IMR-90 (cell line): ENCODE measurements around the gene WDR37. TPM values are rescaled to one million over a fixed set of nuclear protein-coding genes. Genes with fewer than 3 reads are reported as not detected.
A peak's percentile ranks its signal among the peaks of the same experiment; 100 is the strongest.

Experiments
- CHD1 ChIP-seq: IDR thresholded peaks from 2 replicates; pipeline ENCODE4 v1.6.1; 2012; ENCODE audit warnings: low read depth, low read length, improper control_type of control experiment
- polyA plus RNA-seq, 3 experiments: library from polyadenylated mRNA; depleted of rRNA; stranded (reverse); fragments of >200 nt; gene quantifications; 2 replicates each; pipeline ENCODE4 v1.2.3, GENCODE V29; 2012; ENCODE audit warnings: low replicate concordance in 1 of 3
- total RNA-seq: library from RNA; depleted of rRNA; stranded (reverse); fragments of >200 nt; gene quantifications from 2 replicates; pipeline ENCODE4 v1.2.3, GENCODE V29; 2012
- TF ChIP-seq, protein P1 (sequence below): conservative IDR thresholded peaks from 2 replicates; pipeline ENCODE4 v1.5.1; 2012; ENCODE audit warnings: mild to moderate bottlenecking, low read depth, low read length, improper control_type of control experiment

WDR37 gene
- total and polyA plus RNA-seq, 2 of the 4 experiments (the other 2 are of a cell fraction), result 12.7 to 14.5 TPM

DNA sequence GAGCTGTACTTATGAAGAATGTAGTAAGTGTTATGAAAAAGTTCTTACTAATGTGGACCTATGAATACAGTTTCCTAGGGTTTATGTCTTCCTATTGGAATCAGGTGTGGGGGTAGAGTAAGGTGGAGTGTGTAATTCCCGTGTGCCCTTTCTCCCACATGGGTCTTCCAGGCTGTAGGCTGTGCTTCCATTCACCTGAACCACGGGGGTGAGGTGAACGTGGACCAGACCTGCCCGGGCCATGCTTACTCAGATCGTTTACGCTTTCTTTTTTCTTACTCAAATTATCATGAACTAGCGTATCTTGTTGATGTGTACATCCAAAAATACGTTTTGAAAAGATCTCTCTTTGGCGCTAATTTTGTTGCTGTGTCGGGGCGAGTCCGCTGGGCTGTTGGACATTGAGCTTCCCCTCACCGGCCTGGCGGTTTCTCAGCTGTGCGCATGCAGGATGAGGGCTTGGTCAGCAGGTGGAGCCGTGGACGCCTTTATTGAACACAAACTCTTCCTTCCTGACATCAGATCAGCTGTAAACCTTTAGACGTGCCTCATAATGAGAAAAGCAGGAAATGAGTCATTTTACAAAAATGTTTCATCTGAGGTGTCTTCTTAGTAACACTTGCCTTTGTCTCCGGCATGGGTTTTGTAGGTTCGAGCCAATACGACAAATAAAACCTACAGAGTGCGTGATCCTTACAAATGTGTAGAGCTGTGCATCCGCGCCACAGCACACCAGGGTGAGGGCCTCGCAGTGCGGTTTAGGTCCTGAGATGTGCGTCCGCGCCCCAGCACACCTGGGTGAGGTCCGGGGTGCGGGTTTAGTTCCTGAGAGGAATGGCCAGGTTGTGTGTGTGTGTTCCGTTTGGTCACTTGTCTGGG lies 53.8 kb downstream of the WDR37 start (continued):
- TF ChIP-seq, protein P1, sequence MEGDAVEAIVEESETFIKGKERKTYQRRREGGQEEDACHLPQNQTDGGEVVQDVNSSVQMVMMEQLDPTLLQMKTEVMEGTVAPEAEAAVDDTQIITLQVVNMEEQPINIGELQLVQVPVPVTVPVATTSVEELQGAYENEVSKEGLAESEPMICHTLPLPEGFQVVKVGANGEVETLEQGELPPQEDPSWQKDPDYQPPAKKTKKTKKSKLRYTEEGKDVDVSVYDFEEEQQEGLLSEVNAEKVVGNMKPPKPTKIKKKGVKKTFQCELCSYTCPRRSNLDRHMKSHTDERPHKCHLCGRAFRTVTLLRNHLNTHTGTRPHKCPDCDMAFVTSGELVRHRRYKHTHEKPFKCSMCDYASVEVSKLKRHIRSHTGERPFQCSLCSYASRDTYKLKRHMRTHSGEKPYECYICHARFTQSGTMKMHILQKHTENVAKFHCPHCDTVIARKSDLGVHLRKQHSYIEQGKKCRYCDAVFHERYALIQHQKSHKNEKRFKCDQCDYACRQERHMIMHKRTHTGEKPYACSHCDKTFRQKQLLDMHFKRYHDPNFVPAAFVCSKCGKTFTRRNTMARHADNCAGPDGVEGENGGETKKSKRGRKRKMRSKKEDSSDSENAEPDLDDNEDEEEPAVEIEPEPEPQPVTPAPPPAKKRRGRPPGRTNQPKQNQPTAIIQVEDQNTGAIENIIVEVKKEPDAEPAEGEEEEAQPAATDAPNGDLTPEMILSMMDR, result peak; percentile 61
- TF ChIP-seq CHD1, result no peak
